Ishikawa (cell line): ENCODE results near the gene LPGAT1.

Experiments used
- CEBPB ChIP-seq: IDR thresholded peaks from 2 replicates; pipeline ENCODE4 v1.6.1; 2012
- CREB1 ChIP-seq: IDR thresholded peaks from 2 replicates; pipeline ENCODE4 v1.6.1; 2012; ENCODE audit warnings: low read depth
- EGR1 ChIP-seq: IDR thresholded peaks from 2 replicates; pipeline ENCODE4 v1.6.1; 2012
- EP300 ChIP-seq: IDR thresholded peaks from 2 replicates; pipeline ENCODE4 v1.6.1; 2012; ENCODE audit warnings: borderline replicate concordance
- FOXM1 ChIP-seq: IDR thresholded peaks from 2 replicates; pipeline ENCODE4 v1.6.1; 2012; ENCODE audit warnings: low read depth, borderline replicate concordance
- NFIC ChIP-seq: IDR thresholded peaks from 2 replicates; pipeline ENCODE4 v1.6.1; 2012
- RAD21 ChIP-seq: IDR thresholded peaks from 2 replicates; pipeline ENCODE4 v1.6.1; 2012; ENCODE audit warnings: low read depth
- REST ChIP-seq: IDR thresholded peaks from 2 replicates; pipeline ENCODE4 v1.6.1; 2012; ENCODE audit warnings: low read depth, mild to moderate bottlenecking
- TAF1 ChIP-seq: IDR thresholded peaks from 2 replicates; pipeline ENCODE4 v1.6.1; 2012; ENCODE audit warnings: low read depth, mild to moderate bottlenecking
- TCF12 ChIP-seq: IDR thresholded peaks from 2 replicates; pipeline ENCODE4 v1.6.1; 2012; ENCODE audit warnings: low read depth
- TEAD4 ChIP-seq: IDR thresholded peaks from 2 replicates; pipeline ENCODE4 v1.6.1; 2012
- YY1 ChIP-seq: IDR thresholded peaks from 2 replicates; pipeline ENCODE4 v1.6.1; 2012; ENCODE audit warnings: low read depth
- ZBTB7A ChIP-seq: IDR thresholded peaks from 2 replicates; pipeline ENCODE4 v1.6.1; 2012; ENCODE audit warnings: low read depth
- TF ChIP-seq, protein P1 (sequence below): IDR thresholded peaks from 2 replicates; pipeline ENCODE4 v1.6.1; 2012
- TF ChIP-seq, protein P2 (sequence below): IDR thresholded peaks from 2 replicates; pipeline ENCODE4 v1.6.1; 2012

Gene LPGAT1

DNA sequence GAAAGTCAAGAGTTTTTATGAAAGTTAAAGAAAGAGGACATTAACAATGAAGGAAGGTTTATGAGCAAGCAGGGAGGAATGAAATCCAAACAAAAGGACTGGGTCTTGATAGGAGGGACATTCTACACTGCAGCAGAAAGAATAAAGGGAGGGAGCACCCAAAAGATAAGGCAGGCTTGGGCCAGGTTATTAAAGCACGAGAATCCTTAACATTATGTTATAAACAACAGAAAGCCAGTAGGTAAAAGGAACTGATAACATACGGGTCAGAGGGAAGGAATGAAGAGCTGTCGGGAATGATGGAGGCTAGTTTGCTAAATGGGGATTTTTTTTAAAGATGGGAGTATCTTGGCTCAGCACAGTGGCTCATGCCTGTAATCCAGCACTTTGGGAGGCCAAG is 19.4 kb downstream of the LPGAT1 start:
- TF ChIP-seq FOXM1 (no peak), NFIC (no peak), TAF1 (no peak), CEBPB (no peak), EGR1 (no peak), RAD21 (no peak), TCF12 (no peak), REST (no peak)
- TF ChIP-seq, protein P1, sequence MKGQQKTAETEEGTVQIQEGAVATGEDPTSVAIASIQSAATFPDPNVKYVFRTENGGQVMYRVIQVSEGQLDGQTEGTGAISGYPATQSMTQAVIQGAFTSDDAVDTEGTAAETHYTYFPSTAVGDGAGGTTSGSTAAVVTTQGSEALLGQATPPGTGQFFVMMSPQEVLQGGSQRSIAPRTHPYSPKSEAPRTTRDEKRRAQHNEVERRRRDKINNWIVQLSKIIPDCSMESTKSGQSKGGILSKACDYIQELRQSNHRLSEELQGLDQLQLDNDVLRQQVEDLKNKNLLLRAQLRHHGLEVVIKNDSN: no peak
- TF ChIP-seq, protein P2, sequence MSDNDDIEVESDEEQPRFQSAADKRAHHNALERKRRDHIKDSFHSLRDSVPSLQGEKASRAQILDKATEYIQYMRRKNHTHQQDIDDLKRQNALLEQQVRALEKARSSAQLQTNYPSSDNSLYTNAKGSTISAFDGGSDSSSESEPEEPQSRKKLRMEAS: no peak

- TF ChIP-seq ZBTB7A (no peak), RAD21 (no peak), EGR1 (no peak), REST (no peak), TEAD4 (no peak), FOXM1 (no peak), NFIC (no peak), EP300 (no peak), YY1 (no peak), CEBPB (no peak), TAF1 (no peak)
- TF ChIP-seq, protein P2: no peak
Observed at GRCh38 chr1:211808475-211808874, 22.1 kb downstream of the LPGAT1 start.

- TF ChIP-seq TCF12: no peak
- TF ChIP-seq CREB1: no peak
- TF ChIP-seq, protein P1: no peak
- no peak for TF ChIP-seq TAF1
- no peak for TF ChIP-seq RAD21
- no peak for TF ChIP-seq YY1
- no peak for TF ChIP-seq EP300
- TF ChIP-seq, protein P2: no peak
- no peak for TF ChIP-seq FOXM1
- TF ChIP-seq CEBPB: no peak
- TF ChIP-seq REST: no peak
- TF ChIP-seq TEAD4: no peak
- TF ChIP-seq NFIC: no peak
- no peak for TF ChIP-seq EGR1
Observed at GRCh38 chr1:211804915-211805314, 25.6 kb downstream of the LPGAT1 start.

DNA sequence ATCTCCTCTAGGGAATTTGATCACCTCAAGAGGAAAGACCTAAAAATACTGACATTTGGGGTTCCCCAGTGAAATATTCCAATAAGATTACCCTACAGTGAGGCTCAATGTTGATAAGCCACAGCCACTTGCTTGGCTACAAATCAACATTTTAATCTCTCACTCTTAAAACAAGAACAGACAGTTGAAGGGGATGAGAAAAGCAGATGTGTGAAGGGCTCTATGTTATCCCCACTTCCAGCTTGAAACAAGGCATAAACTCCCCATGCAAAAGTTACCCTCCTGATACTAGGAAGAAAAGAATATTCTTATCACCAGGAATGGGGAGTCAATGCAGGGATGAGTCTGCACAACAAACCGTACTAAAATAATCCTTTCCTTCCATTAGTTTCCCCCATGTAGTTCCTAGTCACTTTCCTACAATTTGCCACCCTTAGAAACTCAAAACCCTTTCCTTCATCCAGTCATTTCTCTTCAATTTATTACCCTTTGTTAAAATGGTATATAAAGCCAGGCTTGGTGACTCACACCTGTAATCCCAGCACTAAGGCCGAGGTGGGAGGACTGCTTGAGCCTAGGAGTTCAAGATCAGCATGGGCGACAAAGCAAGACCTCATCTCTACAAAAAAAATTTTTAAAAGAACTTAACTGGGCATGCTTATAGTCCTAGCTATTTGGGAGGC is 29.5 kb downstream of the LPGAT1 start:
- TF ChIP-seq ZBTB7A (no peak), TCF12 (no peak), CREB1 (no peak), RAD21 (no peak), TEAD4 (no peak), NFIC (no peak), EGR1 (no peak), YY1 (no peak), TAF1 (no peak), FOXM1 (no peak)
- TF ChIP-seq, protein P2: no peak
- TF ChIP-seq, protein P1: no peak
